ENCODE measurements around the gene RASD2. TPM values are rescaled to one million over a fixed set of nuclear protein-coding genes. Genes with fewer than 3 reads are reported as not detected.

Gene RASD2
- total RNA-seq, 2 experiments from 2014 or later: not detected

DNA sequence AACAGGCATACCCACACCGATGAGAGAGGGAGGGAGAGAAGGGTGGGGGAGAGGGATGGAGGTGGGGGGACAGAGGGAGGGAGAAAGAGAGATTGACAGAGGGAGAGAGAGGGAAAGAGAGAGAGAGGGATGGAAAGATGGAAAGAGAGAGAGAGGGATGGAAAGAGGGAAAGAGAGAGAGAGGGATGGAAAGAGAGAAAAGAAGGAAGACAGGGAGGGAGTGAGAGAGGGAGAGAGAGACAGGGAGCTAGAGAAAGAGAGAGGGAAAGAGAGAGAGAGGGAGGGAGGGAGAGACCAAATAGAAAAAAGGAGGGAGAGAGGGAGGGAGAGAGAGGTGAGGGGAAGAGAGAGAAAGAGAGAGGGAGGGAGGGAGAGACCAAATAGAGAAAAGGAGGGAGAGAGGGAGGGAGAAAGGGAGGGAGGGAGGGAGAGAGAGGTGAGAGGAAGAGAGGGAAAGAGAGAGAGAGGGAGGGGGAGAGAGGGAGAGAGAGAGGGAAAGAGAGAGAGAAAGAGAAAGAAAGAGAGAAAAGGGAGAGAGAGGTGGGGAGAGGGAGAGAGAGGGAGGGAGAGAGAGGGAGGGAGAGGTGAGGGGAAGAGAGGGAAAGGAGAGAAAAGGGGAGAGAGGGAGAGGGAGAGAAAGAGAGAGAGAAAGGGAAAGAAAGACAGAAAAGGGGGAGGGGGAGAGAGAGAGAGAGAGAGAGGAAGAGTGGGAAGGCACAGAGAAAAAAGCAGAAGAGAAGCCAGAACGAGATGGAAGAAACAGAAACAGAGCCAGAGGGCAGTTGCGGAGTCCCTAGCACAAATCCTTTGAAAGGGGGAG is 52.6 kb downstream of the RASD2 start:
- Mint-ChIP-seq H3K27me3 (no peaks in the 10 kb centered on the region), H3K4me1 (no peaks in the 10 kb centered on the region), H3K4me3 (no peak overlapping the region), H3K9me3 (no peaks in the 10 kb centered on the region), H3K27ac (no peak overlapping the region), H3K36me3 (ENCODE audit: low read depth) (no peaks in the 10 kb centered on the region)
- CTCF ChIA-PET: no interaction called here
- DNase-seq: no peak
- POLR2A ChIA-PET: no interaction called here

DNA sequence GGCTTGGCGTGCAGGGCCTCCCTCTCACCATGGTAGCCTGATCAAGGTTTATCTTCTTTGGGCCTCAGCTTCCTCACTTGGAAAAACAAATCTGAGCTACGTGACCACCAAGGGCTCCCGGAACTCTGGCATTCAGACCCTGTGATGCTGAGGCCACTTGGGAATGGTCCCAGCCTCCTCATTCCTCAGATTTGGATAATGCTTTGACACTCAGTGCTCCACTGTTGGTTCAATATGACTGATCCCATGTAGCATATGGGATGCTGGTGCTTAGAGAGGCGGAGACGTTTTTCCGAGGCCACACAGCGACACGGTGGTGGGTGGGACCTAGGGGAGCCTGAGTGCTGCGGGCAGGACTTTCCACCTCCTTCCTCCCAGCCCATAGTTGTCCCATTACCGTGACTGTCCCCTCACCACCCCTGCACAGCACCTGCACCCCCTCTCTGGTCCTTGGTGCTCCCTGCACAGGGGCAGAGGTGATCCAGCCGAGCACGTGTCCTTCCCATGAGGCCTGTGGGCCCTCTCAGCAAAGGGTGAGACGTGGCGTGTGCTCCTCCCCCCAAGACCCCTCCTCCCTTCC is 53.4 kb downstream of the RASD2 start:
- no peaks in the 10 kb centered on the region for H3K9me3 Mint-ChIP-seq
- no peaks in the 10 kb centered on the region for H3K36me3 Mint-ChIP-seq (ENCODE audit: low read depth)
- no peaks in the 10 kb centered on the region for H3K4me1 Mint-ChIP-seq
- DNase-seq: no peak
- H3K27me3 Mint-ChIP-seq: no peaks in the 10 kb centered on the region
- POLR2A ChIA-PET: no interaction called here
- CTCF ChIA-PET: no interaction called here
- no peak overlapping the region for H3K4me3 Mint-ChIP-seq
- H3K27ac Mint-ChIP-seq: no peak overlapping the region

DNA sequence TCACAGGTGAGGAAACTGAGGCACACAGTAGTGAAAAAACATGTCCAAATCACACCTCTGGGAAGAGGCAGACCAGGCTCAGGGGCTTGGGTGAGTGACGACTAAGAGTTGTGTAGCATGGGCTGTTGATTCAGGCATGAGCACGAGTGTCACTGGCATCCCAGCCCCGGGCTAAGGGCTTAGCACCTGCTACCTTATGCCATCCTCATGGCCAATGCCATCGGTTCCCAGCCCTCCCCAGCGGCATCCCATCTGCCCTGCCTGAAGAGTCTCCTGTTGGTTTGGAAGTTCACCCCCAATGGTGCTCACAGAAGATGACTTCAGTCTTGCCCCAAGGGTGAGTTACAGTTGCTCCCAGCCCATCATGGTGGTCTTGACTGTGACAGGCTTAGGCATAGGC is 54.1 kb downstream of the RASD2 start:
- H3K27me3 Mint-ChIP-seq: no peaks in the 10 kb centered on the region
- CTCF ChIA-PET: no interaction called here
- no peak overlapping the region for H3K4me3 Mint-ChIP-seq
- DNase-seq: no peak
- no peaks in the 10 kb centered on the region for H3K36me3 Mint-ChIP-seq (ENCODE audit: low read depth)
- POLR2A ChIA-PET: no interaction called here
- no peak overlapping the region for H3K27ac Mint-ChIP-seq
- H3K9me3 Mint-ChIP-seq: no peaks in the 10 kb centered on the region
- no peaks in the 10 kb centered on the region for H3K4me1 Mint-ChIP-seq

DNA sequence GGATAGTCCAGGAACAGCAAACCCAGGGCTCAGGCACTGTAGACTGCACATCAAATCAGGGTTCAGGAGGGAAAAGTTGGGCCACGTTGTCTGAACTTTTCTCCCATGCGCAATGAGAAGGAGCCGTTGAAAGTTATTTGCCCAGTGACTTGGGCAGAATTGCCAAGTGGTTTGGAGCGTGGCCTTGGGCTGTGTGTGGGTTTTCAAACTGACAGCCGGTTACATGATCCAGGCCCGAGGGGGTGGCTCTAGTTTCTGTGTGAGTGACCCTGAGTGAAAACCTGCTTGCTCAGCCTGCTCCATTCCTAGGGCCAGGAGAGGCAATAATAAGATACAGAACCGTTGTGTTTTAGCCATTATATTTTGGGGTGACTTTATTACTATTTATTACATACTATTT is 56.2 kb downstream of the RASD2 start:
- Mint-ChIP-seq H3K36me3 (ENCODE audit: low read depth) (no peaks in the 10 kb centered on the region), H3K4me3 (no peak overlapping the region), H3K27ac (no peak overlapping the region), H3K9me3 (no peaks in the 10 kb centered on the region), H3K4me1 (no peaks in the 10 kb centered on the region), H3K27me3 (no peaks in the 10 kb centered on the region)
- no peak for DNase-seq
- ChIA-PET POLR2A (no interaction called here), CTCF (no interaction called here)

DNA sequence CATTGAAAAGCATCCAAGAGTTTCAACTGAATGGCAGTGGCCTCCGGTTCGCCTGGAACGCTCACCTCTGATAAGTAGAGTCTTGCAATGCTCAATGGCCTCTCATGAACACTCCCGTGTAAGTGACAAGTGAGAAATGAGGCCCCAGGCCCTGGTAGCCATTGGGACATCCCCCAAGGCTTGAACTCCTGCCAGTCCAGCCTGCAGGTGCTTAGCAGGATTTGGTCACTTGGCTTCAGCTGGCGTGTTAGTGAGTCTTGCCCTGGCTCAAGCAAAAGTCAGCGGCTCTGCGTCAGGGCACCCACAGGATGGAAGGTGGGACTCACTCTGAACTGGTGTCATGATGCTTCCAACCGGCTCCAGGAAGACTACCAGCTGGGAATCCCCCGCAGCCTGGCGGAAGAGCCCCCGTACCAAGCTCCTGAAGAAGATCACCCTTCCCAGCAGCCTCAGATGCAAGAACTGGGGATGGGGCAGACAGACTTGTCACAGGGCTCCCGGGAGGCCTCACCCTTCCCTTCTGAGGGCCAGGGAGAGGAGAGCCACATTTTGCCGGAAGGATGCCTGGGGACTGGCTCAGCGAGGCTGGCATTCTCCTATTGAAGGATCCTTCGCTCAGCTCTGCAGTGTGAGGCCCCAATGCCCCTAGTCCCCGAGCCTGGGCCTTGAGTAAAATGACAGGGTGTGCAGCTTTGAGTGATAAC is 57.2 kb downstream of the RASD2 start:
- no peak overlapping the region for H3K4me3 Mint-ChIP-seq
- DNase-seq: no peak
- ChIA-PET POLR2A (no interaction called here), CTCF (no interaction called here)
- H3K36me3 Mint-ChIP-seq (ENCODE audit: low read depth): no peaks in the 10 kb centered on the region
- H3K27me3 Mint-ChIP-seq: no peaks in the 10 kb centered on the region
- H3K27ac Mint-ChIP-seq: no peak overlapping the region
- no peaks in the 10 kb centered on the region for H3K4me1 Mint-ChIP-seq
- no peaks in the 10 kb centered on the region for H3K9me3 Mint-ChIP-seq

DNA sequence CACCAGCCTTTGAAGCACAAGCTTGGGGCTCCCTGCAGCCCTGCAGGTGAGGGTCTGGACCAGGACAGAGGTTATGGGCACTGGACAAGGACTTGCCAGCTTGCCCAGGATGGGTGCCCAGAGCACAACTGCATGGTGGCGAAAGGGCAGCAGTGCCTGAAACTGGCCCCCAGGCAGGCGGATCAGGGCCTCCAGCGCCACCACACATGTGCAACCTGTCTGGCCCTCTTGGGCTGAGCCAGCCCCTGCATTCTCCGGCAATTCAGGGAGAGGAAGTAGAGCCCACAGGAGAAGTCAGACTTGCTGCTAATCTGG is 57.7 kb downstream of the RASD2 start:
- POLR2A ChIA-PET: no interaction called here
- Mint-ChIP-seq H3K4me3 (no peak overlapping the region), H3K27me3 (no peaks in the 10 kb centered on the region), H3K36me3 (ENCODE audit: low read depth) (no peaks in the 10 kb centered on the region), H3K4me1 (no peaks in the 10 kb centered on the region), H3K9me3 (no peaks in the 10 kb centered on the region), H3K27ac (no peak overlapping the region)
- DNase-seq: no peak
- CTCF ChIA-PET: no interaction called here

DNA sequence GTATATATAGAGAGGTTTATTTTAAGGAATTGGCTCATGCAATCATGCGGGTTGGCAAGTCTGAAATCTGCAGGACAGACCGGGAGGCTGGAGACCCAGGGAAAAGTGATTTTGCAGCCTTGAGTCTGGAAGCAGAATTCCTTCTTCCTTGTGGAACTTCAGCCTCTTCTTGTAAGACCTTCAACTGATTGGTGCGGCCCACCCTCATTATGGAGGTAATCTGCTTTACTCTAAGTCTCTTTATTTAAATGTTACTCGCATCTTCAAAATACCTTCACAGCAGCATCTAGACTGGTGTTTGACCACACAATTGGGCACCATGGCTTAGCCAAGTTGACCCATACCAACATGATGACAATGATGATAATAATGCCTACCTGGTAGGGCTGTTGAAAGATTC is 58.7 kb downstream of the RASD2 start:
- H3K4me3 Mint-ChIP-seq: no peak overlapping the region
- POLR2A ChIA-PET: no interaction called here
- no peak overlapping the region for H3K27ac Mint-ChIP-seq
- no peaks in the 10 kb centered on the region for H3K9me3 Mint-ChIP-seq
- DNase-seq: no peak
- no peaks in the 10 kb centered on the region for H3K27me3 Mint-ChIP-seq
- H3K36me3 Mint-ChIP-seq (ENCODE audit: low read depth): no peaks in the 10 kb centered on the region
- CTCF ChIA-PET: no interaction called here
- H3K4me1 Mint-ChIP-seq: peaks cover 1% of the 10 kb centered on the region

DNA sequence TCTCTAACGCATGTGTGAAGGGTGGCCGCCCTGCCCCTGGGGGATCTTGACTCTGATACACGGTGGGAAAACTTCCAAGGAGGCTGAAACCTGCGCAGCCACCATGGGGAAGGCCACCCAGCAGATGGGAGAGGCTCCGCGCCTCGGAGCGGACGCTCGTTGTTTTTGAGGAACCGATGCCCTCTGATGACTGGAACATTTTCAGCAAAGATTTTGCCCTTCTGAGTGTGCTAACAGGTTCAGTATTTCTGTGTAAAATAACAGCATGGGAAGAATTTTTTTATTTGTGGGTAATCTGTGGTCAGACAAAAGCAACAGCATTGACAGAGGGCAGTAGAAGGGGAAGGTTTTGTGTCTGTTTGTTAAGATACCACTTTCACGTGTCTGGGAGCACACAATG is 59.8 kb downstream of the RASD2 start:
- no peak overlapping the region for H3K27ac Mint-ChIP-seq

DNA sequence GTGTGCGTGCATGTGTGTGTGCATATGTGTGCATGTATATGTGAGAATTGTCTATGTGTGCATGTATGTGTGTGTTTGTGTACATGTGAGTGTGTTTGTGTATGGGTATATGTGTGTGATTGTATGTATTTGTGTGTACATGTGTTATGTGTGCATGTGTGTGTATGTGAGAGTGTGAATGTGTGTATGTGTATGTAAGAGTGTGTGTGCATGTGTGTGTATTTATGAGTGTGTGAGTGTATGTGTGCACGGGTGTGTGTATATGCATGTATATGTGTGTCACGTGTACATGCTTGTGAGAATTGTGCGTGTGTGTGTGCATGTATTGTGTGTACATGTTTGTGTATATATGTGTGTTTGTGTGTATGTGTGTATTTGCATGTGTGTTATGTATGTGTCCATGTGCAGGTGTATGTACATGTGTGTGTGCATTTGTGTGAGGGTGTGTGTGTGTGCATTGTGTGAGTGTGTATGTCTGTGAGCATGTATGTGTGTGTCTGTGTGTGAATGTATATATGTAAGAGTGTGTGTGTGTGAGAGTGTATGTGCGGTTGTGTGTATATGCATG is 60.5 kb downstream of the RASD2 start:
- POLR2A ChIA-PET: no interaction called here
- no peak overlapping the region for H3K27ac Mint-ChIP-seq
- CTCF ChIA-PET: no interaction called here
- no peak overlapping the region for H3K4me3 Mint-ChIP-seq
- no peaks in the 10 kb centered on the region for H3K27me3 Mint-ChIP-seq
- H3K9me3 Mint-ChIP-seq: no peaks in the 10 kb centered on the region
- DNase-seq: no peak
- H3K4me1 Mint-ChIP-seq: peaks cover 8% of the 10 kb centered on the region
- no peaks in the 10 kb centered on the region for H3K36me3 Mint-ChIP-seq (ENCODE audit: low read depth)

More for the DNA sequence above, 59.8 kb downstream of the RASD2 start:
- Mint-ChIP-seq H3K36me3 (ENCODE audit: low read depth) (no peaks in the 10 kb centered on the region), H3K27me3 (no peaks in the 10 kb centered on the region), H3K4me3 (no peak overlapping the region), H3K4me1 (peaks cover 7% of the 10 kb centered on the region), H3K9me3 (no peaks in the 10 kb centered on the region)
- CTCF ChIA-PET: no interaction called here
- POLR2A ChIA-PET: no interaction called here
- no peak for DNase-seq

DNA sequence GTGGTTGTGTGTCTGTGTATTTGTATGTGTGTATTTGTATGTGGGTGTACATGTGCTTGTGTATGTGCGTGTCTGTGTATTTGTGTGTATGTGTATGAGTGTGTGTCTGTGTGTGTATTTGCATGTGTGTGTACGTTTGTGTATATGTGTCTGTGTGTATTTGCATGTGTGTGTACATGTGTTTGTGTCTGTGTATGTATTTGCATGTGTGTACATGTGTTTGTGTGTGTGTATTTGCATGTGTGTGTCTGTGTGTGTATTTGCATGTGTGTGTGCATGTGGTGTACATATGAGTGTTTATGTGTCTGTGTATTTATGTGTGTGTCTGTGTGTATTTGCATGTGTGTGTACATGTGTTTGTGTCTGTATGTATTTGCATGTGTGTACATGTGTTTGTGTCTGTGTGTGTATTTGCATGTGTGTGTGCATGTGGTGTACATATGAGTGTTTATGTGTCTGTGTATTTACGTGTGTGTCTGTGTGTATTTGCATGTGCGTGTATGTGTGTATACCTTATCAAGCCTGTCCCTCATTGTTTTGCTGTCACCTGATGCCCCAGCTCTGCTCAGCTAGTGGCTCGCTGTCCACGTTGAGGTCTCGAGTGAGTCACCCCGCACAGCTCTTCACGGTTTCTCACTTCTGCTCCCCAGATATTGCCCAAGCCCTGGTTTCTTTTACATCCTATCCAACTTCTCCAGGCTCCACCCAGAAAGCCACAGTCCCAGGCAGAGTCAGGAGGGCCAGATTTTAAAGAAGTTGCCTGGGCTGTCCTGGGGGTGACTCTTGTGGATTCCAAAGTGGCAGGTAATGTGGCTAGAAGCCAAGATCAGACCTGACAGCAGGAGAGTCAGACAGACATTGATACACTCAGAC is 61.3 kb downstream of the RASD2 start:
- DNase-seq: no peak
- ChIA-PET POLR2A (no interaction called here), CTCF (no interaction called here)
- H3K36me3 Mint-ChIP-seq (ENCODE audit: low read depth): no peaks in the 10 kb centered on the region
- H3K9me3 Mint-ChIP-seq: no peaks in the 10 kb centered on the region
- peaks cover 8% of the 10 kb centered on the region for H3K4me1 Mint-ChIP-seq
- no peaks in the 10 kb centered on the region for H3K27me3 Mint-ChIP-seq
- H3K27ac Mint-ChIP-seq: no peak overlapping the region
- no peak overlapping the region for H3K4me3 Mint-ChIP-seq

Other genes starting within 250 kb of the RASD2 start
- gene TOM1, start 240.9 kb upstream of the RASD2 start, total RNA-seq: 10 to 100 TPM; 37.3 to 41.4 TPM
- 1 to 10 TPM; 2.4 to 2.9 TPM for gene HMOX1, start 159.7 kb upstream of the RASD2 start, total RNA-seq
- 100 to 1,000 TPM; 190 to 195 TPM for gene MCM5, start 140.7 kb upstream of the RASD2 start, total RNA-seq
- not detected for gene MB, start 76.5 kb downstream of the RASD2 start, total RNA-seq
- gene APOL6, start 107.6 kb downstream of the RASD2 start, total RNA-seq: 10 to 100 TPM; 72.4 to 75.6 TPM
- not detected for gene APOL5, start 177.0 kb downstream of the RASD2 start, total RNA-seq

Data from activated CD4-positive, alpha-beta memory T cell treated with anti-CD3 and anti-CD28 coated beads, Interleukin-2, amount 10 ng/mL, durations not matched to agents 7 days and 5 days (primary cell).